HG02981 (cell line): Measurements from ENCODE around the gene IGF2BP2.
"Not testable (repeated sequence)": the region's sequence is repeated elsewhere in the genome, so short reads cannot be mapped to it uniquely, and the experiment has no call there.

Experiments used
- ATAC-seq: cut with Tn5 transposase; IDR thresholded peaks from one replicate; pipeline ENCODE4 v1.9.1; 2021; ENCODE audit warnings: mild to moderate bottlenecking, moderate library complexity; ENCODE audit not compliant: unreplicated experiment

Gene IGF2BP2

GRCh38 chr3:185825006-185825638, at the start of gene IGF2BP2:
Gene IGF2BP2 (minus strand): TSS chr3:185825042. CDS start chr3:185824960, 82 bp downstream.
- ATAC-seq: peak; percentile 60

GRCh38 chr3:185874119-185874518, 49.3 kb upstream of the IGF2BP2 start:
- ATAC-seq: no peak

- ATAC-seq: no peak
Measured at GRCh38 chr3:185867650-185868049, 42.8 kb upstream of the IGF2BP2 start.

GRCh38 chr3:185866995-185867394, 42.2 kb upstream of the IGF2BP2 start:
- ATAC-seq: no peak

- no peak for ATAC-seq
Measured at GRCh38 chr3:185866555-185866954, 41.7 kb upstream of the IGF2BP2 start.

GRCh38 chr3:185865247-185865646, 40.4 kb upstream of the IGF2BP2 start:
- no peak for ATAC-seq

GRCh38 chr3:185864767-185865166, 39.9 kb upstream of the IGF2BP2 start:
- no peak for ATAC-seq

GRCh38 chr3:185862920-185863319, 38.1 kb upstream of the IGF2BP2 start:
- no peak for ATAC-seq

GRCh38 chr3:185859294-185859972, 34.6 kb upstream of the IGF2BP2 start:
- no peak for ATAC-seq

GRCh38 chr3:185858502-185859225, 33.8 kb upstream of the IGF2BP2 start:
- ATAC-seq: no peak

- ATAC-seq: no peak
Measured at GRCh38 chr3:185857208-185857607, 32.4 kb upstream of the IGF2BP2 start.

- ATAC-seq: no peak
Measured at GRCh38 chr3:185856652-185857051, 31.8 kb upstream of the IGF2BP2 start.

- not testable (repeated sequence) for ATAC-seq
Measured at GRCh38 chr3:185853771-185854170, 28.9 kb upstream of the IGF2BP2 start.

- ATAC-seq: no peak
Measured at GRCh38 chr3:185852635-185853034, 27.8 kb upstream of the IGF2BP2 start.

- no peak for ATAC-seq
Measured at GRCh38 chr3:185851959-185852358, 27.1 kb upstream of the IGF2BP2 start.

- no peak for ATAC-seq
Measured at GRCh38 chr3:185851046-185851445, 26.2 kb upstream of the IGF2BP2 start.

- no peak for ATAC-seq
Measured at GRCh38 chr3:185847506-185847905, 22.7 kb upstream of the IGF2BP2 start.

GRCh38 chr3:185846037-185846436, 21.2 kb upstream of the IGF2BP2 start:
- ATAC-seq: no peak

- ATAC-seq: no peak
Measured at GRCh38 chr3:185844051-185844450, 19.2 kb upstream of the IGF2BP2 start.

- no peak for ATAC-seq
Measured at GRCh38 chr3:185843635-185844034, 18.8 kb upstream of the IGF2BP2 start.

GRCh38 chr3:185843126-185843525, 18.3 kb upstream of the IGF2BP2 start:
- ATAC-seq: no peak

- ATAC-seq: no peak
Measured at GRCh38 chr3:185842241-185842640, 17.4 kb upstream of the IGF2BP2 start.
